Subcutaneous abdominal adipose tissue (tissue), 5 donors: ENCODE data around the gene PRICKLE2.

Experiments used
- H3K27ac ChIP-seq: one replicate; pipeline ENCODE4 v1.7.0; 2013; ENCODE audit warnings: low read depth, mild to moderate bottlenecking, inconsistent platforms, low read length, moderate library complexity
- H3K27me3 ChIP-seq, 5 donors: one replicate each; pipeline ENCODE4 v1.7.0; 2013; ENCODE audit warnings: low read length in 5 of 5, inconsistent platforms in 1 of 5; ENCODE audit not compliant: control insufficient read depth in 5 of 5, insufficient read depth in 4 of 5
- H3K36me3 ChIP-seq, 5 donors: one replicate each; pipeline ENCODE4 v1.7.0; 2013; ENCODE audit warnings: low read length in 5 of 5; ENCODE audit not compliant: control insufficient read depth in 5 of 5, insufficient read depth in 5 of 5
- H3K4me1 ChIP-seq, 5 donors: one replicate each; pipeline ENCODE4 v1.7.0; 2013; ENCODE audit warnings: low read length in 5 of 5, mild to moderate bottlenecking in 3 of 5, moderate library complexity in 1 of 5; ENCODE audit not compliant: control insufficient read depth in 5 of 5, insufficient read depth in 5 of 5
- H3K4me3 ChIP-seq, 5 donors: one replicate each; pipeline ENCODE4 v1.7.0; 2013; ENCODE audit warnings: low read length in 5 of 5, low read depth in 1 of 5
- H3K9ac ChIP-seq, 5 donors: one replicate each; pipeline ENCODE4 v1.7.0; 2013; ENCODE audit warnings: low read length in 5 of 5, mild to moderate bottlenecking in 4 of 5, moderate library complexity in 3 of 5
- H3K9me3 ChIP-seq, 5 donors: one replicate each; pipeline ENCODE4 v1.7.0; 2013; ENCODE audit warnings: low read length in 5 of 5; ENCODE audit not compliant: control insufficient read depth in 5 of 5
- donor health status: healthy.
- donor health status: healthy.
- donor health status: healthy.
- donor health status: healthy.
- donor health status: healthy.

Gene PRICKLE2

DNA sequence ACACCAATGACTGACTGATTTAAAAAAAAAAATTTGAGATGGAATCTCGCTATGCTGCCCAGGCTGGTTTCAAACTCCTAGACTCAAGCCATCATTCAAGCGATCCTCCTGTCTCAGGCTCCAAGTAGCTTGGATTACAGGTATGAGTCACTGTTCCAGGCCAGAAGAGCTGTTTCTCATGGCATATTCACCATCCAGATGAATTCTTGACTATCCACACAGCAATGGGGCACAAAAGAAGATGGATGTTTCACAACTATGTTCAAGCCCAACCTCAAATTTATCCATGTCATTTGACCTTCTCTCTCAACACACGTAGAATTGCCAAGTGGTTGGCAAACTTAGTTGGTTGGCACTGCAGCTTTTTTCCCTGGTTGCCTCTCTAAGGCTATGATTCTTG lies 40.6 kb downstream of the PRICKLE2 start:
- Histone ChIP-seq H3K27ac (peak overlapping the region; percentile 79), H3K4me1 (peaks cover 14 to 52% (median 36%) of the 10 kb centered on the region in 5 donors), H3K9ac (no peak overlapping the region), H3K4me3 (no peak overlapping the region), H3K9me3 (no peaks in the 10 kb centered on the region), H3K36me3 (peaks cover 0 to 10% (median 3%) of the 10 kb centered on the region in 5 donors), H3K27me3 (no peaks in the 10 kb centered on the region)

DNA sequence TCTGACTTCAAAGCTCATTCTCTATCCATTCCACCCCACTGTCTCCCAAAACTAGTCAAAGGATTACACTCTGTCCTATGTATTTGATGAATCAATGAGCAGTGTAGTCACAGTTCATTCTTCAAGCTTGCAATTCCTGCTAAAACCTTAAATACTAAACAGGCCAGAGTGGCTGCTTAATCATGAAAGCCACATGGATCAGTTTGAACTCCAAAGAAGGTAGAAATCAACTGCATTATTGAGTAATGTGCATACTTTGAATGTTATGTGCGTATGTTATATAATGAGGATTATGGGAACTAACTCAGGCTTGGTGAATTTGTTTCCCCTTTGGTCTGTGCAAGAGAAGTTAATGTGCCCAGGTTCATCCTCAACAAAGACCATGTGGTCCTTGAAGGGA lies 45.4 kb downstream of the PRICKLE2 start:
- Histone ChIP-seq H3K27me3 (no peaks in the 10 kb centered on the region), H3K36me3 (peaks cover 4 to 10% (median 9%) of the 10 kb centered on the region in 5 donors), H3K9ac (no peak overlapping the region), H3K27ac (no peak overlapping the region), H3K4me3 (no peak overlapping the region), H3K9me3 (peaks cover 0 to 4% (median 0%) of the 10 kb centered on the region in 5 donors), H3K4me1 (peaks cover 0 to 8% (median 0%) of the 10 kb centered on the region in 5 donors)

DNA sequence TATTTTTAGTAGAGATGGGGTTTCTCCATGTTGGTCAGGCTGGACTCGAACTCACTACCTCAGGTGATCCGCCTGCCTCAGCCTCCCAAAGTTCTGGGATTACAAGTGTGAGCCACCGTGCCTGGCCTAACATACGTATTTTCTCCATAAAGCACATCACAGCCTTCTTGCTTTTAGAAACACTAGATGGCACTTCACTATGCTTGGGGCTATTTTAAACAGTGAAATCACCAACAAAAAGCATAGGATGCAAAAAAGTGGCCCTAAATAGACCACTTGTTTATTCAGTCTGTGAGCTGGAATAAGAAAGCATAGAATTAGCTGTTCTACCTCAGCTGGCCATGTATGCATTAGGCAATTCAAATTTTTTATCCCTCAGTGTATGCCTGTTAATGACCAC lies 46.0 kb downstream of the PRICKLE2 start:
- Histone ChIP-seq H3K36me3 (peaks cover 4 to 10% (median 9%) of the 10 kb centered on the region in 5 donors), H3K27ac (no peak overlapping the region), H3K4me1 (peaks cover 0 to 3% (median 2%) of the 10 kb centered on the region in 5 donors), H3K9me3 (peaks cover 0 to 4% (median 0%) of the 10 kb centered on the region in 5 donors), H3K9ac (no peak overlapping the region), H3K27me3 (no peaks in the 10 kb centered on the region), H3K4me3 (no peak overlapping the region)

GRCh38 chr3:64178419-64178818 lies 46.8 kb downstream of the PRICKLE2 start:
- Histone ChIP-seq H3K9ac (no peak overlapping the region), H3K4me1 (peaks cover 0 to 9% (median 4%) of the 10 kb centered on the region in 5 donors), H3K27ac (peak overlapping the region; percentile 32), H3K27me3 (no peaks in the 10 kb centered on the region), H3K4me3 (no peak overlapping the region), H3K36me3 (peaks cover 4 to 10% (median 9%) of the 10 kb centered on the region in 5 donors), H3K9me3 (peaks cover 0 to 4% (median 0%) of the 10 kb centered on the region in 5 donors)

- no peak overlapping the region for H3K9ac ChIP-seq
These were observed 48.7 kb downstream of the PRICKLE2 start for GRCh38 chr3:64176461-64176996.

GRCh38 chr3:64174328-64174727 lies 50.9 kb downstream of the PRICKLE2 start:
- H3K36me3 ChIP-seq = peaks cover 0 to 9% (median 2%) of the 10 kb centered on the region in 5 donors
- no peak overlapping the region for H3K4me3 ChIP-seq
- H3K9ac ChIP-seq = no peak overlapping the region
- peaks cover 0 to 4% (median 0%) of the 10 kb centered on the region in 5 donors for H3K9me3 ChIP-seq
- no peak overlapping the region for H3K27ac ChIP-seq
- H3K27me3 ChIP-seq = no peaks in the 10 kb centered on the region
- H3K4me1 ChIP-seq = peaks cover 0 to 17% (median 4%) of the 10 kb centered on the region in 5 donors

More at GRCh38 chr3:64176461-64176996, 48.7 kb downstream of the PRICKLE2 start:
- peaks cover 0 to 4% (median 0%) of the 10 kb centered on the region in 5 donors for H3K9me3 ChIP-seq
- no peak overlapping the region for H3K27ac ChIP-seq
- H3K4me1 ChIP-seq = peaks cover 0 to 17% (median 4%) of the 10 kb centered on the region in 5 donors
- no peaks in the 10 kb centered on the region for H3K27me3 ChIP-seq
- H3K4me3 ChIP-seq = no peak overlapping the region
- peaks cover 2 to 9% (median 4%) of the 10 kb centered on the region in 5 donors for H3K36me3 ChIP-seq

DNA sequence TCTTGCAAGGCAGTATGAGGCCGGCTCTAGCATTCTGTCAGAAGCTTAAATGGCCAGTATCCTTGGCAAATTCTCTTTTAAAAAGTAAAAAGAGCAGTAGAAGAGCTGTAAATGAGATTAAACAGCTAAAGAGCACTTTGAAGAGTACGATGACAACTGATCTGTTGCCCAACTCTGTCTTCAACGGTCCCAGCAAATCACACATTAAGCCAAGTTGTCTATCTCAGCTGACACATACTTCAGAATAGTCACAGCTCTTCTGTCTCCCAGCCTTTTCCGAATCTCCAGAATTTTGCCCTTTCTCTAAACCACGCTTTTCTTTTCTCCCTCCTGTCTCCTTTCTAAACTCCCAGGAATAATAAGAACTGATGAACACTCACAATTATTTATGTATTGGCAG lies 51.7 kb downstream of the PRICKLE2 start:
- no peak overlapping the region for H3K9ac ChIP-seq
- H3K4me3 ChIP-seq = no peak overlapping the region
- H3K36me3 ChIP-seq = peaks cover 0 to 9% (median 2%) of the 10 kb centered on the region in 5 donors
- no peaks in the 10 kb centered on the region for H3K27me3 ChIP-seq
- peaks cover 0 to 4% (median 0%) of the 10 kb centered on the region in 5 donors for H3K9me3 ChIP-seq
- peaks cover 0 to 17% (median 4%) of the 10 kb centered on the region in 5 donors for H3K4me1 ChIP-seq
- H3K27ac ChIP-seq = peak overlapping the region; percentile 34

DNA sequence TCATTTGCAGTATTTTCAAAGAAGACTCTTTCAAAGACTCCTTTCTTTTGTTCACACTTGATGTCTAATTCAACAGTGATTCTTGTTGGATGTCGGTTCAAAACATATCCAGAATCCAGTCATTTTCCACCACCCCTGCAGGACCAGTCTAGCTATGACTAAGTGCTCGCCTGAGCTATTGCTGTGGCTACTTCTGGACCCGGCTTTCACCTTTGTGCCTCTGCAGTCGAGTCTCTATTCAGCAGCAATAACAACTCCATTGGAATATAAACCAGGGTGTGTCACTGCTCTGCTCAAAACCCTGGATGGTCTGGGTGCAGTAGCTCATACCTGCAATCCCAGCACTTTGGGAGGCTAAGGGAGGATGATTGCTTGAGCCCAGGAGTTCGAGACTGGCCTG lies 55.0 kb downstream of the PRICKLE2 start:
- Histone ChIP-seq H3K36me3 (peaks cover 0 to 9% (median 5%) of the 10 kb centered on the region in 5 donors), H3K27me3 (no peaks in the 10 kb centered on the region), H3K4me1 (peaks cover 0 to 26% (median 9%) of the 10 kb centered on the region in 5 donors), H3K27ac (no peak overlapping the region), H3K4me3 (no peak overlapping the region), H3K9ac (no peak overlapping the region), H3K9me3 (no peaks in the 10 kb centered on the region)

DNA sequence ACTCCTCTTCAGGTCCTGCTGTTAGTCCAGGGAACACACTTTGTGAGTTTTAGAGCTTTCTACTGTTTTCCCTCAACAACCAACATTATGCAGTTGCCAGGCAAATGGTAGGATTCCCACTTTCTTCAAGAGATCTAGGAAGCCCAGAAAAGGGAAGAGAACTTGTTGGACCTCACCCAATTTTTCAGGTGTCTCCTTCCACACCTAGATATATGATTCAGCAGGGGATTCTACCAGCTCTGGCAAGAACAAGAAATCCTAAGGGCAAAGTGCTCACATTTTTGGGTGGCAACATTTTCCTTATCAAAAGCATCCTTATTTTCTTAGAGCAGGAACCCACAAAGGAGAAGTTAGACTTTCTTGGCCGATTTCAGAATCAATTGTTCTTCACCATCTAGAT lies 57.4 kb downstream of the PRICKLE2 start:
- no peak overlapping the region for H3K9ac ChIP-seq
- no peak overlapping the region for H3K4me3 ChIP-seq
- peaks cover 0 to 24% (median 11%) of the 10 kb centered on the region in 5 donors for H3K4me1 ChIP-seq
- H3K36me3 ChIP-seq = peaks cover 0 to 13% (median 7%) of the 10 kb centered on the region in 5 donors
- H3K27me3 ChIP-seq = no peaks in the 10 kb centered on the region
- H3K27ac ChIP-seq = no peak overlapping the region
- H3K9me3 ChIP-seq = no peaks in the 10 kb centered on the region

DNA sequence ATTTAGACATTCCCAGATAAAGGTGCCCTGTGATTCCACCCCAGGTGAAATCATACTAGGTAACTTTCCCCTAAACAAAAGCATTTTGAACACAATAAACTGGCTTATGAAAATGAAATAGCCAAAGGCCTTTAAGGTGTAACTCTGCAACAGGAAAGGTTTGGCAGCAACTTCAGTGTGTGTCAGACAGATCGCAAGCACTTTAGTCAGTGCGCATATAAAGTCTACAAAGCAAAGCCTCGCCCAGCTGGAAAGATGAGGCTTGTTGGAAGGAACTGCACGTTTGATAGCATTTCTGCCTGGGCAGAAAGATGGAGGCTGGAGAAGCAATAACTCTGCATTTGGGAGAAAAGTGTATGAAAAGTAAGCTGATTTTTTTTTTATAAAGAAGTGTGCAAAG lies 57.9 kb downstream of the PRICKLE2 start:
- Histone ChIP-seq H3K27ac (no peak overlapping the region), H3K4me1 (peaks cover 0 to 23% (median 13%) of the 10 kb centered on the region in 5 donors)

More for the DNA sequence above, 57.9 kb downstream of the PRICKLE2 start:
- H3K9me3 ChIP-seq = no peaks in the 10 kb centered on the region
- H3K4me3 ChIP-seq = no peak overlapping the region
- no peaks in the 10 kb centered on the region for H3K27me3 ChIP-seq
- peaks cover 4 to 18% (median 7%) of the 10 kb centered on the region in 5 donors for H3K36me3 ChIP-seq
- H3K9ac ChIP-seq = no peak overlapping the region
